ENCODE results near the gene SCUBE3. TPM values are rescaled to one million over a fixed set of nuclear protein-coding genes. Genes with fewer than 3 reads are reported as not detected.

SCUBE3 gene
- total and polyA plus RNA-seq, 9 of the 15 experiments (the other 6 are each of a cell fraction or from before 2014, with no cell fraction given) = 0.01 to 0.11 TPM; not detected in 7

DNA sequence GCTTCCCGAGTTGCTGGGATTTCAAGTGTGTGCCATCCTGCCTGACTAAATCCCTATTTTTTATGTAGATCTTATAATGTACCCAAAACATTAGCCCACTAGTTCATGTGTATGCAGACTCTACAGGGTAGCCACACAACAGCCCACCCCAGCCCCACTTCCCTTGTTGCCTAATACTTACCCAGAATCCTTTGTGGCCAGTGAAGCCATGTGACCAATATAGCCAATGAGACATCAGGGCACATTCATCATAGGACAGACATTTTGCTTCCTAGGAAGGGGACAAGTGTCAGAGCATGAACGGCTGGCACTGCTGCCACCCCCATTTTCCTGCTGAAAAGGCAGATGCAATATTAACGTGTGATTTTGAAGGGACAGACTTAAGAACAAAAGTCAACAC is 36.6 kb upstream of the SCUBE3 start (continued):
- TF ChIP-seq ZBTB40 (IDR thresholded peaks at IDR 0.05) (no peak), ZBTB40 (CRISPR knock-in tag; IDR thresholded peaks at IDR 0.05) (no peak), POLR3A (IDR thresholded peaks at IDR 0.05; ENCODE audit: borderline replicate concordance, extremely low read depth, insufficient read depth, insufficient read length) (no peak), SMAD1 (IDR thresholded peaks at IDR 0.05; ENCODE audit: low read depth, low read length, partially characterized antibody) (no peak), ELF1 (tag; IDR thresholded peaks at IDR 0.05) (0 out of 2 replicates have a peak, but pooled peaks have one; percentile 35), TCF3 (CRISPR knock-in tag; IDR thresholded peaks at IDR 0.05) (no peak), MEIS2 (IDR thresholded peaks at IDR 0.05; ENCODE audit: partially characterized antibody) (peak; percentile 48), SMARCB1 (IDR thresholded peaks at IDR 0.05; ENCODE audit: insufficient read length, low read depth) (no peak), ZKSCAN8 (CRISPR knock-in tag; IDR thresholded peaks at IDR 0.05) (no peak), FIP1L1 (IDR thresholded peaks at IDR 0.05; ENCODE audit: low read depth, low read length, poor library complexity, severe bottlenecking) (no peak)
- TF ChIP-seq, protein P1, sequence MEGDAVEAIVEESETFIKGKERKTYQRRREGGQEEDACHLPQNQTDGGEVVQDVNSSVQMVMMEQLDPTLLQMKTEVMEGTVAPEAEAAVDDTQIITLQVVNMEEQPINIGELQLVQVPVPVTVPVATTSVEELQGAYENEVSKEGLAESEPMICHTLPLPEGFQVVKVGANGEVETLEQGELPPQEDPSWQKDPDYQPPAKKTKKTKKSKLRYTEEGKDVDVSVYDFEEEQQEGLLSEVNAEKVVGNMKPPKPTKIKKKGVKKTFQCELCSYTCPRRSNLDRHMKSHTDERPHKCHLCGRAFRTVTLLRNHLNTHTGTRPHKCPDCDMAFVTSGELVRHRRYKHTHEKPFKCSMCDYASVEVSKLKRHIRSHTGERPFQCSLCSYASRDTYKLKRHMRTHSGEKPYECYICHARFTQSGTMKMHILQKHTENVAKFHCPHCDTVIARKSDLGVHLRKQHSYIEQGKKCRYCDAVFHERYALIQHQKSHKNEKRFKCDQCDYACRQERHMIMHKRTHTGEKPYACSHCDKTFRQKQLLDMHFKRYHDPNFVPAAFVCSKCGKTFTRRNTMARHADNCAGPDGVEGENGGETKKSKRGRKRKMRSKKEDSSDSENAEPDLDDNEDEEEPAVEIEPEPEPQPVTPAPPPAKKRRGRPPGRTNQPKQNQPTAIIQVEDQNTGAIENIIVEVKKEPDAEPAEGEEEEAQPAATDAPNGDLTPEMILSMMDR (IDR thresholded peaks at IDR 0.05 in 2 of 3, conservative IDR thresholded peaks at IDR 0.05 in 1 of 3; ENCODE audit: insufficient read depth in 2 of 3, low read depth in 1 of 3, low read length in 3 of 3) = no peak
- TF ChIP-seq, protein P2, sequence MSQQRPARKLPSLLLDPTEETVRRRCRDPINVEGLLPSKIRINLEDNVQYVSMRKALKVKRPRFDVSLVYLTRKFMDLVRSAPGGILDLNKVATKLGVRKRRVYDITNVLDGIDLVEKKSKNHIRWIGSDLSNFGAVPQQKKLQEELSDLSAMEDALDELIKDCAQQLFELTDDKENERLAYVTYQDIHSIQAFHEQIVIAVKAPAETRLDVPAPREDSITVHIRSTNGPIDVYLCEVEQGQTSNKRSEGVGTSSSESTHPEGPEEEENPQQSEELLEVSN (IDR thresholded peaks at IDR 0.05; ENCODE audit: borderline replicate concordance in 1 of 2, extremely low read depth in 1 of 2, insufficient read depth in 1 of 2, insufficient read length in 1 of 2, low read depth in 1 of 2, low read length in 1 of 2, poor library complexity in 1 of 2, severe bottlenecking in 1 of 2) = no peak
- TF ChIP-seq, protein P3, sequence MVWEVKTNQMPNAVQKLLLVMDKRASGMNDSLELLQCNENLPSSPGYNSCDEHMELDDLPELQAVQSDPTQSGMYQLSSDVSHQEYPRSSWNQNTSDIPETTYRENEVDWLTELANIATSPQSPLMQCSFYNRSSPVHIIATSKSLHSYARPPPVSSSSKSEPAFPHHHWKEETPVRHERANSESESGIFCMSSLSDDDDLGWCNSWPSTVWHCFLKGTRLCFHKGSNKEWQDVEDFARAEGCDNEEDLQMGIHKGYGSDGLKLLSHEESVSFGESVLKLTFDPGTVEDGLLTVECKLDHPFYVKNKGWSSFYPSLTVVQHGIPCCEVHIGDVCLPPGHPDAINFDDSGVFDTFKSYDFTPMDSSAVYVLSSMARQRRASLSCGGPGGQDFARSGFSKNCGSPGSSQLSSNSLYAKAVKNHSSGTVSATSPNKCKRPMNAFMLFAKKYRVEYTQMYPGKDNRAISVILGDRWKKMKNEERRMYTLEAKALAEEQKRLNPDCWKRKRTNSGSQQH (CRISPR knock-in tag; IDR thresholded peaks at IDR 0.05) = no peak
